Stimulated activated CD4-positive, alpha-beta T cell treated with anti-CD3 and anti-CD28 coated beads, Interleukin-12 subunit alpha, Interleukin-12 subunit beta, amount 100 ng/mL, for 48 hours (primary cell): ENCODE data around the gene MPRIP.

Experiments
- DNase-seq, 3 donors: peaks; one replicate each; pipeline ENCODE4 v3.0.0-alpha.2; 2020; ENCODE audit warnings: low read depth in 2 of 3, low spot score in 1 of 3

The MPRIP gene

DNA sequence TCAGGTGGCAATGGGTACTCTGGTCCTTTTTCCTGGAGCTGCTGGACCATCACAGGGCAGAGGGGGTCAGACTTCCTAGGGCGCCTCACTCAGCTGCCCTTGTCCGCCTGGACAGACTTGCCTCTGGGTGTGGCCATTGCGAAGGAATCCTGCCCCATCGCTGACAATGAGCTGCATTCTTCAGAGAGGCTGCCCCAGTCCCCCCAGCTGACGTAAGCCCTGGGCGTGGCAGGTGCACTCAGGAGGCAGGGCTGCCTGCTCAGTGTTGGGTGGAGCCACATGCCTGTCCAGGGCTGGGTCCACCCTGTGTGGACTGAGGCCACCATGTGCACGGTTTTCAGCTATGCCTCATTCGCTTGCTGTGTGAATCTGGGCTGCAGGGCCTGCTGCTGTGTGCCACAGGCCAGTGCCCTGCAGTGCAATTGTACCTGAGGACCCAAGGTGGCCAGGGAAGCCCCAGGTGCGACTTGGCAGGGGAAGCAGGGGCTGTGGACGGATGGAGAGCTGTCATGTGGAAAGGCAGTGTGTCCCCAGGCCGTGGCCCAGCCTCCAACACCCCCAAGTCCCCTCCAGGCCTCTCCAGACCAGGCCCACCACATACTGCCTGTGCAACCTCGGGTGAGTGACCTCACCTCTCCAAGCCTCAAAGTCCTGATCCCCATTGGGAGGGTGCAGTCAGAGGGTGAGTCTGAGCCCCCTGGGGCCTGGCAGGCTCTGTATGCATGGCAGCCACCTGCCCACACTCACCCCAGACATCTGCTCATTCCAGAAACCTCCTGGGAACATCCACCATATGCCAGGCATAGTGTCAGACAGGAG, 14.0 kb upstream of the MPRIP start:
- DNase-seq: no peak

- DNase-seq: no peak
Measured at GRCh38 chr17:17028878-17029535, 13.2 kb upstream of the MPRIP start.

DNA sequence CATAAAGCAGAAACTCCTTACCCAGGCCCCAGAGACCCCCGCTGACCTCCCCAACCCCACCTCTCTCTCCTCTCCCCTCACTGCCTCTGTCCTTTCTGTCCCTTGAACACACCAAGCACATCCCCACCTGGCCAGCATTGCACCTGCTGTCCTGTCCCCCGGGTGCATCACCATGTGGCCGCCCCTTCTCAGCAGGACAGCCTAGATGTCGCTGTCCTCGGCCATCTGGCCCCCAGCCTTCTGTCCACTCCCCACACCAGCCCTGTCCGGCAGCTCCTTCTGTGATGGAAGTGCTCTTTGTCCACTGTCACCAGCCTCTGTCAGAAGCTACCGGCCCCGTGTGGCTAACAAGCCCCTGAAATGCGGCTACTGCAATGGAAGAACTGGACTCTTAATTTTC, 12.3 kb upstream of the MPRIP start:
- no peak for DNase-seq

DNA sequence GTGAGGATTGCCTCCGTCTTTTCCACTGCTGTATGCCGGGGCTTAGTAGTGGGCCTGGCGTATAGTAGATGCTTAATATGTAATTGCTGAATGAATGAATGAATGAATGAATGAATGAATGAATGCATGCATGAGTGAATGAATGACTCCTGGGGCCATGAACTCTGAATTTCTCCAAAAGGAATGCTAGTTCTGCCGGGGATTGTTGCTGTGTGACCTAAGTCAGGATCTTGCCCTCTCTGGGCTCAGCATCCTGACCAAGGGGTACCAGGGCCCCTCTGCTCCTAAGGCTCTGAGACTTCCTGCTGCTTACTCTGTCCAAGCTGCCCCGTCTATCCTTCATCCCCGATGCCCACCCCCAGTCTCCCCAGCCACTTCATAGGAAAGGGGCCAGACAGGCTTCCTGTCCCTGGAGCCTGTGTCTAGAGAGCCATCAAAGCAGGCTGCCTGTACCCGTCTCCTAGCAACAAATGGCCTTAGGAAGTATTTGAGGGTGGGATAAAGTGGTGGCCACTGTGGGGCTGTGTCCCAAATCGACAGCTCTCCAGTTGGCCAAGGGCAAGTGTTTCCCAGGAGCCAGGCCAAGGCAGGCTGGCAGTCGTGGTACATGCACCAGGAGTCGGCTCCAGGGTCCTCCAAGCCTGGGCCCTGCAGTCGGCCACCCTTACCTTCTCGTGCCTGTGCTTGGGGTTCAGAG, 11.6 kb upstream of the MPRIP start:
- no peak for DNase-seq

- DNase-seq: no peak
Measured at GRCh38 chr17:17032131-17032692, 10.0 kb upstream of the MPRIP start.

DNA sequence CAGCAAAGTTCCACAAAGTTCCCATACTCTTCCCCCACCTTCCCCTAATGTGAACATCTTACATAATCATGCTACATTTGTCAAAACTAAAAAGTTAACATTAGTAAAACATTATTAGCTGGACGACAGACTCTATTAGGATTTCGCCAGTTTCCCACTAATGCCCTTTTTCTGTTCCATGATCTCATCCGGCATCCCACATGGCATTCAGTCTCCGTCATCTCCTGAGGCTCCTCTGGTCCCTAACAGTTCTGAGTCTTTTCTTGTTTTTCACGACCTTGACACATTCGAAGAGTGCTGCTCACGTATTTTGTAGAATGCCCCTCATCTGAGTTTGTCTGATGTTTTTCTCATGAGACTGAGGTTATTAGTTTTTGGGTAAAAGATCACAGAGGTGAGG, 8.8 kb upstream of the MPRIP start:
- no peak for DNase-seq

DNA sequence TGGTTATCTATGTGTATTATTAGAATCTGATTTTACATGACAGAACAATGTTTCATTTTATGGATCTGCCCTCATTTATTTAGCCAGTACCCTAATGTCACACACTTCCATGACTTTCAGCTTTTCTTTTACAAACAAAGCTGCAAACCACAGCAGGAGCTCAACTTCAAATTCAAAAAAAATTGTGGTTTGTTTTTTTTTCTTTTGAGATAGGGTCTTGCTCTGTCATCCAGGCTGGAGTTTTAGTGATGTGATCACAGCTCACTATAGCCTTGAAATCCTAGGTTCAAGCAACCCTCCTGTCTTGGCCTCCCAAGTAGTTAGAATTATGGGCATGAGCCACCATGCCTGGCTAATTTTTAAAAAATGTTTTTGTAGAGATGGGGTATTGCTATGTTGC, 8.2 kb upstream of the MPRIP start:
- DNase-seq: no peak

GRCh38 chr17:17034496-17035075, 7.7 kb upstream of the MPRIP start:
- no peak for DNase-seq

- DNase-seq: no peak
Measured at GRCh38 chr17:17035490-17035889, 6.8 kb upstream of the MPRIP start.

DNA sequence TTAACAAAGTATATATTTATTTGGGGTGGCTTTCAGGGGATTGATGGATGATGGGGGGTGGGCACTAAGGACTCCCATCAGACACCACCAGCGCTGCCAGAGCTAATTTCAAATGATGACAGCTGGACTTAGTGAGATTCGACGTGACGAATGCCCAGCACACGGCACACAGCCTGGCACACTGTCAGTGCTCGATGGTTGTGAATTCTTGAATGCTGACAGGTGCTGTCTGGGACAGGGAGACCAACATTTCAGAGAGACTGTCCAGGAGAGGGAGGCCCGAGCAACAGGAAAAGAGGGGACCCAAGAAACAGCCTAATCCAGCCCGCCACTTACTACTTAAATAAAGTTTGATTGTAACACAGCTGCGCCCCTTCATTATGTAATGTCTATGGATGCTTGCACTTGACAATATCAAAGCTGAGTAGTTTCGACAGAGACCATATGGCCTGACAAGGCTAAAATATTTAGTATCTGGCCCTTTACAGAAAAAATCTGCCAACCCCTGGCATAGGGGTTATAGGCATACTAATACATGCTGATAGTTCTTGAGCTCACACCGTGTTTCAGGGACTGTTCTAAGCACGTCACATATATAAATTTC, 6.2 kb upstream of the MPRIP start:
- DNase-seq: no peak

GRCh38 chr17:17036524-17036998, 5.7 kb upstream of the MPRIP start:
- DNase-seq: no peak

- no peak for DNase-seq
Measured at GRCh38 chr17:17039911-17040310, 2.3 kb upstream of the MPRIP start.

DNA sequence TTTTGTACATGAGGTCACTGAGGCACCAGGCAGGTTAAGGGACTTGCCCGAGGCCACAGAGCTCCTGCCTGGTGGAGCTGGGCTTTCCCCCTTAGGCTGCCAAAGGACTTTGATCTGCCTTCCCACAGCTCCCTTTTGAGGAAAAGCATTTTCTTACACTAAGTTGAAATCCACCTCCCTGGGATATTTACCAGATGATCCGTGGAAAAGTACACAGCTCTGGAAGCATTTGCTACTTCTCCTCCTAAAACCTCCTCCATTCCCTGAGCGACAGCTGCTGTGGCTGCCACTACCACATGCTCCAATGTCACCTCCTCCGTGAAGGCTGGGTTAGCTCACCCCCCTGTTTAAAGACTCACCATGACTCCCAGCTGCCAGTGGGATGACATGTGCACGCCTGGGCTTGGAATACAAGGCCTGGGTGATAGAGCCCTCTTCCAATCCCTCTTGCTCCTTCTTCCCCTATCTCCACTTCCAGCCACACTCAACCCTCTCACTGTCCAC, 1.2 kb upstream of the MPRIP start:
- DNase-seq: no peak

DNA sequence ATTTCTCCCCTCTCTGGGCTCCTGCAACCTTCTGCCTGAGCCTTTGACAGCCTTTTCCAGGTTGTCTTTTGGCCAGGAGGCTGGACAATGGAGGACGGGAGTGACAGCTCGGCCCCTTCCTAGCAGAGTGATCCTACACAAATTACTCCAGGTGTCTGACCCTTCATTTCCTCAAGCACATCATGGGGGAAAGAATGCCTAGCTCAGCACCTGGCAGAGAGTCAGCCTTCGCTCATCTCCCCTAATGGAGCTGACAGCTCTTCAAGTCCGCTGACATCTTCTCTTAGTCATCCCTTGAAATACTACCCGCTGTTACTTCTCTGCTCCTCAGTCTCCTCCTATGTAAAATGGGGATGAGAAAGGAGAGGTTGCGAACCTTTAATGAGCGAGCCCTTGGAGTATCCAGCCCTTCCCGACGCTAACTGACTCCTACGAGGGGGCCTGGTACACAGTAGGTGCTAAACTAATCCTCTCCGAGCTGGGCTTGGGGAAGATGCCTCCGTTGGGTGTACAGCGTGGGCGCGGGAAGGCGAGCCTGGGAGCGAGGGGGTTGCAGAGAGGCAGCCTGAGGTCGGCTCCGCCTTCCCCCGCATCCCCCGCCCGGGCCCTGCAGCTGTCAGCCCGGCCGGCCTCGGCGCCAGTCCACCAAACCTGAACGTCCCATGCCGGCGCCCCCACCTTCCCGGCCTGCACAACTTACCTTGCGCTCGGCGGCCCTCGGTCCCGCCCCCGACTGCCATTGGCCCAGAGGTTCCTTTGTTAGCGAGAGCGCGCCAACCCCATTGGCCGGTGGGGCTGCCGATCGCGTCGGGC, 480 bp upstream of the MPRIP start:
- peak; percentile 92 to 95 (median 92) for DNase-seq

DNA sequence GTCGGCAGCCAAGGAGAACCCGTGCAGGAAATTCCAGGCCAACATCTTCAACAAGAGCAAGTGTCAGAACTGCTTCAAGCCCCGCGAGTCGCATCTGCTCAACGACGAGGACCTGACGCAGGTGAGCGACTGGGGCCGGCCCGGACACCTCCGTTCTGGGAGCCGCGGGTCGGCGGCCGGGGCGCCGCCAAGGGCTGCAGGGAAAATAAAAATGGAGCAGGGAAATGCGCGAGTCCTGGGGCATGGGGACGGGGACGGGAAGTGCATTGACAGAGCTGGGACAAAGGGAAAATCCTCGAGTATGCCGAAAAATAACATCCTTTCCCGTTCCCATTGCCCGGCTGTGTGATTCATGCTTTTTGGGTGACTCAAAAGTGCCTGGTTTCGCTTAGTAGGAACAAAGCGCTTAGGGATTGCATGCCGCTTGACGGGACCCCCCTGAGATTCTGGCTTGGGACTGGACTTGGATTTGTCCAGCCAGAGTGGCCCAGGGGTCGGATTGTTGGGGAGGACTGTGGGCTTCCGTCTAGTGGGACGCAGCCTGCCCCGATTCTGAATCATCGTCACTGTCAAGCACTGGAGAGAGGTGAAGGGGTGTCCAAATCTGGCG, 699 bp downstream of the MPRIP start:
- DNase-seq: peak in 1 of 3 donors; percentile 13

GRCh38 chr17:17043461-17044271, 1.4 kb downstream of the MPRIP start:
- no peak for DNase-seq

DNA sequence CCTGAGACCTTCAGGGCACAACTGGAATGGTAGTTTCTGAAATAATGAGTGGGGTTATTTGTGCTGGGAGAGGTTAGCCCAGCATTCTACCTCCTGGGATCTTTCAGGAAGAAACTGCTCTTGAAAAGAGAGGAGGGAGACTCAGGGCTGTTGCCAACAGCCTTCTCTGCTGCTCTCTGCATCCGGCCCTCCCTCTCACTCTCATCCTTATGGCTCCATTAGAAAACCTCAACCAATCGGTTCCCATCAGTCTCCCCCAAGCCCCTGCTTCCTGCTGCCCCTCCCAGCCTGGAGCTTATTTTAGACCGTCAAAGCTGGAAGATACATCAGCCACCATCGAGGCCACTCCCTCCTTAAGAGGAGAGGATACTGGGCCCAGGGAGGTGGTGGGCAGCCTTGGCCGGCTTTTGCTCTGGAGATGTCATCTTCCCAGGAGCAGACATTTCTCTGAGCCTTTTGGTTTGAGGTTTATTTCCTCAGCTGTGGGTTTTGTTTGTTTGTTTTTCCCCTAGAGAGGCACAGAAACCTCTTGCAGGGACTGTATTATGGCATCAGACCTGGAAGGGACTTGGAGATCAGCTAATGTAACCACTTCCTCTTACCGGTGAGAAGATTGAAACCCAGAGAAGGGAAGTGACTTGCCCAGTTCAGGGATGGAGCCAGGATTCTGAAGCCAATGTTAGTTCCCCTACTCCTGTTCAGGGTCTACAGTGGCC, 2.7 kb downstream of the MPRIP start:
- DNase-seq: no peak

DNA sequence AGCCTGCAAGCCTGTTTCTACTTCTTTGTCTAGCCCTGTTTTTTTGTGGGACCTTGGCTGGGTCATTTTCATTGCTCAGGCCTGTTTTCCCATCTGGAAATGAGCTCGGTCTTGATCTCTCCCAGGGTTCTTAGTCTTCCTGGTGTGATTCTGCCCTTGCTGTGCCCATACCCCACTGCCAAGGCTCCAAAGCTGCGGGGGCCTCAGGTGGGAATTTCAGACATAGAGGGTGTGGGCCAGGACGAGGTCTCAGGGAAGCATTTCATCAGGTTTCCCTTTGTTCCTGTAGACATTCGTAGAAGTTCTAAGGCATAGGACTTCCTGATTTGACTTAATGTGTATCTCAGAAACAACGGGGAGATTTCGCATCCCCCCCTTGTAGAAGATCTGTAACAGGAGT, 5.8 kb downstream of the MPRIP start:
- no peak for DNase-seq
